Tibial nerve (tissue), 4 donors: ENCODE data around the gene ELMO1.

Experiments
- EP300 ChIP-seq, 2 donors: sonication (generic); formaldehyde crosslinking; IDR thresholded peaks; one replicate each; pipeline ENCODE4 v1.6.1; 2017; ENCODE audit warnings: antibody characterized with exemption in 2 of 2, mild to moderate bottlenecking in 1 of 2
- POLR2A ChIP-seq, 2 donors: fragments of 450-650 bp; IDR thresholded peaks; one replicate each; pipeline ENCODE4 v1.6.1; 2017; ENCODE audit warnings: antibody characterized with exemption in 2 of 2, mild to moderate bottlenecking in 2 of 2, moderate library complexity in 2 of 2
- TF ChIP-seq, protein P1 (sequence below), 5 experiments: fragments of 200-600 bp in 3 of 5; fragments of 450-650 bp in 2 of 5; sonication (generic) in 3 of 5; IDR thresholded peaks; one replicate each; pipeline ENCODE4 v1.5.1; 2016 to 2019; ENCODE audit warnings: antibody characterized with exemption in 5 of 5, mild to moderate bottlenecking in 3 of 5, moderate library complexity in 2 of 5

DNA sequence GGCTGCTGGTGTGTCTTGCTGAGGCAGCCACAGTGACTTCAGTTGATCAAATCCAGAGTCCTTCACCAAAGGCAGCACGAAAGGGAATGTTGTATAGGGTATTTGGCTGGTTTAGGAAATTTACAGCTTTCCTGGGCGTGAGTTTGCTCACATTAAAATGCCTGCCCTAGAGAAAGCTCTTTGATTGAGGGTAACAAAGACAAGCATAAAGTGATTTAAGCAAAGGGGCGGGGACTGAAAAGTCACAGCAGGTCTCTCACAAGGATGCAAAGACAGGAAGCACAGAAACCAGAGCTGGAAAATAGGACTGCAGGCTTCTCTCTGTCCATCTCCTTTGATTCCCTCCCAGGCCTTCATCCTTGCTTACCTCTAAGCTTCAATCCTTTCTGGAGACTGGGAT is 139.2 kb downstream of the ELMO1 start:
- TF ChIP-seq, protein P1, sequence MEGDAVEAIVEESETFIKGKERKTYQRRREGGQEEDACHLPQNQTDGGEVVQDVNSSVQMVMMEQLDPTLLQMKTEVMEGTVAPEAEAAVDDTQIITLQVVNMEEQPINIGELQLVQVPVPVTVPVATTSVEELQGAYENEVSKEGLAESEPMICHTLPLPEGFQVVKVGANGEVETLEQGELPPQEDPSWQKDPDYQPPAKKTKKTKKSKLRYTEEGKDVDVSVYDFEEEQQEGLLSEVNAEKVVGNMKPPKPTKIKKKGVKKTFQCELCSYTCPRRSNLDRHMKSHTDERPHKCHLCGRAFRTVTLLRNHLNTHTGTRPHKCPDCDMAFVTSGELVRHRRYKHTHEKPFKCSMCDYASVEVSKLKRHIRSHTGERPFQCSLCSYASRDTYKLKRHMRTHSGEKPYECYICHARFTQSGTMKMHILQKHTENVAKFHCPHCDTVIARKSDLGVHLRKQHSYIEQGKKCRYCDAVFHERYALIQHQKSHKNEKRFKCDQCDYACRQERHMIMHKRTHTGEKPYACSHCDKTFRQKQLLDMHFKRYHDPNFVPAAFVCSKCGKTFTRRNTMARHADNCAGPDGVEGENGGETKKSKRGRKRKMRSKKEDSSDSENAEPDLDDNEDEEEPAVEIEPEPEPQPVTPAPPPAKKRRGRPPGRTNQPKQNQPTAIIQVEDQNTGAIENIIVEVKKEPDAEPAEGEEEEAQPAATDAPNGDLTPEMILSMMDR (IDR thresholded peaks at IDR 0.05), result no peak
- TF ChIP-seq POLR2A (IDR thresholded peaks at IDR 0.05), result no peak
- no peak for TF ChIP-seq EP300 (IDR thresholded peaks at IDR 0.05)
